GM23338 (cell line): ENCODE data around the gene PVALB. TPM values are rescaled to one million over a fixed set of nuclear protein-coding genes. Genes with fewer than 3 reads are reported as not detected.

Experiments
- ATAC-seq: fragments of 200-7000 bp; cut with Tn5 transposase; 3 replicates; pipeline ENCODE4 v1.9.1; 2020
- DNase-seq: peaks from one replicate; pipeline ENCODE4 v3.0.0-alpha.2; 2015; ENCODE audit warnings: low spot score
- H2AFZ ChIP-seq: fragments of 200-600 bp; sonication (generic); 2 replicates; pipeline ENCODE4 v1.8.0; 2016; ENCODE audit warnings: antibody characterized with exemption, mild to moderate bottlenecking, moderate library complexity
- H3F3A ChIP-seq: fragments of 200-600 bp; sonication (generic); replicated peaks from 2 replicates; pipeline ENCODE4 v1.8.0; 2017; ENCODE audit warnings: antibody characterized with exemption, mixed run types, low read depth
- H3K27ac ChIP-seq: fragments of 200-600 bp; sonication (generic); 2 replicates; pipeline ENCODE4 v1.6.1; 2016; ENCODE audit warnings: low read depth
- H3K27me3 ChIP-seq: fragments of 200-600 bp; sonication (generic); 2 replicates; pipeline ENCODE4 v1.8.0; 2016; ENCODE audit warnings: mild to moderate bottlenecking, mixed run types, moderate library complexity; ENCODE audit not compliant: insufficient read depth
- H3K36me3 ChIP-seq: fragments of 200-600 bp; sonication (generic); 2 replicates; pipeline ENCODE4 v1.8.0; 2016; ENCODE audit warnings: mild to moderate bottlenecking; ENCODE audit not compliant: insufficient read depth
- H3K4me1 ChIP-seq: fragments of 200-600 bp; sonication (generic); 2 replicates; pipeline ENCODE4 v1.8.0; 2016; ENCODE audit warnings: mild to moderate bottlenecking, moderate library complexity; ENCODE audit not compliant: insufficient read depth
- H3K4me2 ChIP-seq: fragments of 200-600 bp; sonication (generic); 2 replicates; pipeline ENCODE4 v1.7.1; 2017; ENCODE audit warnings: mixed run types
- H3K4me3 ChIP-seq: fragments of 200-600 bp; sonication (generic); 2 replicates; pipeline ENCODE4 v1.6.1; 2016; ENCODE audit warnings: mixed run types
- H3K79me2 ChIP-seq: fragments of 200-600 bp; sonication (generic); replicated peaks from 2 replicates; pipeline ENCODE4 v1.8.0; 2017; ENCODE audit warnings: mild to moderate bottlenecking; ENCODE audit not compliant: insufficient read depth
- H3K9me2 ChIP-seq: fragments of 200-600 bp; sonication (generic); 2 replicates; pipeline ENCODE4 v1.8.0; 2017; ENCODE audit not compliant: insufficient read depth
- H4K20me1 ChIP-seq: fragments of 200-600 bp; sonication (generic); replicated peaks from 2 replicates; pipeline ENCODE4 v1.8.0; 2017; ENCODE audit warnings: mild to moderate bottlenecking; ENCODE audit not compliant: insufficient read depth
- H3K27ac Mint-ChIP-seq: 2 replicates; pipeline ENCODE4 v1.8.0; 2020; ENCODE audit warnings: inconsistent platforms, mild to moderate bottlenecking, moderate library complexity, mixed read lengths
- H3K27me3 Mint-ChIP-seq: 3 replicates; pipeline ENCODE4 v1.8.0; 2022; ENCODE audit warnings: low read depth, mild to moderate bottlenecking, moderate library complexity, mixed read lengths, inconsistent platforms; ENCODE audit not compliant: insufficient read depth, poor library complexity
- H3K36me3 Mint-ChIP-seq: 3 replicates; pipeline ENCODE4 v1.8.0; 2021; ENCODE audit warnings: low read depth, mild to moderate bottlenecking, inconsistent platforms, moderate library complexity, mixed read lengths
- H3K4me1 Mint-ChIP-seq: 3 replicates; pipeline ENCODE4 v1.8.0; 2020; ENCODE audit warnings: mild to moderate bottlenecking, inconsistent platforms, mixed read lengths
- H3K4me3 Mint-ChIP-seq: 3 replicates; pipeline ENCODE4 v1.8.0; 2021; ENCODE audit warnings: moderate library complexity, mild to moderate bottlenecking, inconsistent platforms, mixed read lengths
- H3K9me3 Mint-ChIP-seq: 3 replicates; pipeline ENCODE4 v1.8.0; 2020; ENCODE audit warnings: moderate library complexity, mild to moderate bottlenecking, inconsistent platforms, mixed read lengths
- ETS1 ChIP-seq: IDR thresholded peaks from 2 replicates; pipeline ENCODE4 v1.6.1; 2016; ENCODE audit warnings: antibody characterized with exemption
- POLR2AphosphoS5 ChIP-seq: IDR thresholded peaks from 2 replicates; pipeline ENCODE4 v1.6.1; 2016; ENCODE audit warnings: antibody characterized with exemption, low read depth
- REST ChIP-seq: IDR thresholded peaks from one replicate; pipeline ENCODE4 v1.6.1; 2018; ENCODE audit warnings: antibody characterized with exemption; ENCODE audit not compliant: unreplicated experiment
- STAT1 ChIP-seq: IDR thresholded peaks from one replicate; pipeline ENCODE4 v1.6.1; 2016; ENCODE audit warnings: antibody characterized with exemption; ENCODE audit not compliant: unreplicated experiment
- ZNF462 ChIP-seq: fragments of 250-450 bp; sonication (Bioruptor Pico); IDR thresholded peaks from 2 replicates; pipeline ENCODE4 v1.5.0; 2020; ENCODE audit warnings: mild to moderate bottlenecking, moderate library complexity
- polyA plus RNA-seq: library from polyadenylated mRNA; unstranded; fragments of >200 nt; fragmentation: Nextera tagmentation; extraction: Ambion mirVana; gene quantifications from 2 replicates; pipeline ENCODE4 v1.2.1, GENCODE V29; 2016
- total RNA-seq: library from RNA; depleted of rRNA; stranded (reverse); fragments of >200 nt; shearing (Covaris generic); gene quantifications from 2 replicates; pipeline ENCODE4 v1.2.3, GENCODE V29; 2014

Gene PVALB
- total and polyA plus RNA-seq, 2 experiments from 2014 or later, result 7.9 TPM; not detected in 1

- no peak for TF ChIP-seq ZNF462 (CRISPR knock-in tag)
Measured at GRCh38 chr22:36828815-36829214, 12.0 kb upstream of the PVALB start (continued).

GRCh38 chr22:36826262-36826661, 9.4 kb upstream of the PVALB start:
- Histone ChIP-seq H2AFZ (no peak overlapping the region), H3K4me3 (no peak overlapping the region), H3K27me3 (no peaks in the 10 kb centered on the region), H3K36me3 (no peaks in the 10 kb centered on the region), H3K4me1 (peaks cover 8% of the 10 kb centered on the region), H3F3A (no peaks in the 10 kb centered on the region), H3K27ac (no peak overlapping the region), H3K79me2 (no peaks in the 10 kb centered on the region), H4K20me1 (no peaks in the 10 kb centered on the region), H3K9me2 (no peaks in the 10 kb centered on the region), H3K4me2 (no peak overlapping the region)
- H3K36me3 Mint-ChIP-seq, result no peaks in the 10 kb centered on the region
- H3K4me1 Mint-ChIP-seq, result peaks cover 8% of the 10 kb centered on the region
- no peaks in the 10 kb centered on the region for H3K9me3 Mint-ChIP-seq
- no peak for ATAC-seq
- DNase-seq, result no peak
- H3K27me3 Mint-ChIP-seq, result peaks cover 14% of the 10 kb centered on the region
- no peak overlapping the region for H3K4me3 Mint-ChIP-seq
- no peak overlapping the region for H3K27ac Mint-ChIP-seq
- TF ChIP-seq POLR2AphosphoS5 (no peak), ETS1 (no peak), REST (no peak), STAT1 (no peak), ZNF462 (CRISPR knock-in tag) (no peak)
